Stomach (tissue), 4 donors: ENCODE results near the gene FAM120A.

Source experiments
- CTCF ChIP-seq, 7 experiments: fragments of 450-650 bp in 4 of 7; fragments of 200-600 bp in 3 of 7; sonication (generic) in 3 of 7; IDR thresholded peaks; one replicate each; pipeline ENCODE4 v1.5.1; 2016 to 2019; ENCODE audit warnings: antibody characterized with exemption in 7 of 7, control low read depth in 2 of 7, mild to moderate bottlenecking in 1 of 7
- POLR2A ChIP-seq, 4 donors: fragments of 450-650 bp; IDR thresholded peaks; one replicate each; pipeline ENCODE4 v1.6.1; 2016; ENCODE audit warnings: antibody characterized with exemption in 4 of 4, control low read depth in 2 of 4, mild to moderate bottlenecking in 1 of 4, moderate library complexity in 1 of 4

GRCh38 chr9:93480262-93480661 is 28.8 kb downstream of the FAM120A start:
- TF ChIP-seq CTCF (IDR thresholded peaks at IDR 0.05) (no peak), POLR2A (IDR thresholded peaks at IDR 0.05) (no peak)
